Non-pigmented ciliary epithelial cell (primary cell): Measurements from ENCODE around the gene ZNF628.

Source experiments
- DNase-seq: peaks from one replicate; pipeline ENCODE4 v3.0.0-alpha.2; 2010; ENCODE audit warnings: low read depth

The ZNF628 gene

GRCh38 chr19:55497763-55498162 lies 21.3 kb downstream of the ZNF628 start:
- DNase-seq = no peak

GRCh38 chr19:55498246-55498840 lies 21.9 kb downstream of the ZNF628 start:
- no peak for DNase-seq

GRCh38 chr19:55500368-55500952 lies 24.0 kb downstream of the ZNF628 start:
- DNase-seq = no peak

DNA sequence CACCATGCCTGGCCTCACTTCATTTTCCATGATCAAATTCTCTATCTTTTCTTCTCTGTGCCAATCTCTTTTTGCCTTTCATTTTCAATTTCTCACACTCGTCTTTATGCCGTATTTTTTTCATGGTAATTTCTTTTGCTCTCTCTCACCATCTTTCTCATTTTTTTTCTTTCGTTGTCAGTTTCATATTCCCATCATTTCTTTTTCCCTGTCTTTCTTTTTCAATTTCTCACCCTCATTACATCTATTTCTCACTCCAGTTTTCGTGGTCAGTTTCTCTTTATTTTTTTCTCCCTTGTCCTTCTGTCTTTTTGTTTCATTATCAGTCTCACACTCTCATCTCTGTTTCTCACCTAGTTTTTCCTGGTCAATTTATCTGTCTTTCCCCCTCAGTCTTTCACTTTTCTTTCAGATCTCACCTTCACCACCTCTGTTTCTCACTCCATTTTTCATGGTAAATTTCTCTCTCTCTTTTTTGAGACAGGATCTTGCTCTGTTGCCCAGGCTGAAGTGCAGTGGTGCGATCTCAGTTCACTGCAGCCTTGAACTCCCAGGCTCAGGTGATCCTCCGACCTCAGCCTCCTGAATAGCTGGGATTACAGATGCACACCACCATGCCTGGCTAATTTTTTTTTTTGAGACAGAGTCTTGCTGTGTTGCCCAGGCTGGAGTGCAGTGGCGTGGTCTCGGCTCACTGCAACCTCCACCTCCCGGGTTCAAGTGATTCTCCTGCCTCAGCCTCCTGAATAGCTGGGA lies 26.0 kb downstream of the ZNF628 start:
- DNase-seq = no peak

DNA sequence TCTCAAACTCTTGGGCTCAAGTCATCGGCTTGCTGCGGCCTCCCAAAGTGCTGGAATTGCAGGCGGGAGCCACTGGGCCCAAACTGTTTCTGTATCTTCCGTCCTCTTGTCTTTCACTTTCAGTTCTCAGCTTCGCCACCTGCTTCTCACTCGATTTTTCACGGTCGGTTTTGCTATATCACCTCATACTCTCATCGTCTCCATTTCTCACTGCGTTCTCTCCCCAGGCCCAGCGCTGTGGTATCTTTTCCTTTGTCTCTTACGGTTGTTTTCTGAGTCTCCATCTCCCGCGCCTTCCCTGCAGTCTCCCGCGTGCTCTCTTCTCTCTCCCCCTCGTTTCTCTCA lies 26.7 kb downstream of the ZNF628 start:
- DNase-seq = no peak

GRCh38 chr19:55503502-55504251 lies 27.3 kb downstream of the ZNF628 start:
- DNase-seq = no peak

GRCh38 chr19:55504252-55504603 lies 27.8 kb downstream of the ZNF628 start:
- no peak for DNase-seq

- no peak for DNase-seq
These were observed 28.6 kb downstream of the ZNF628 start for GRCh38 chr19:55504981-55505380.

DNA sequence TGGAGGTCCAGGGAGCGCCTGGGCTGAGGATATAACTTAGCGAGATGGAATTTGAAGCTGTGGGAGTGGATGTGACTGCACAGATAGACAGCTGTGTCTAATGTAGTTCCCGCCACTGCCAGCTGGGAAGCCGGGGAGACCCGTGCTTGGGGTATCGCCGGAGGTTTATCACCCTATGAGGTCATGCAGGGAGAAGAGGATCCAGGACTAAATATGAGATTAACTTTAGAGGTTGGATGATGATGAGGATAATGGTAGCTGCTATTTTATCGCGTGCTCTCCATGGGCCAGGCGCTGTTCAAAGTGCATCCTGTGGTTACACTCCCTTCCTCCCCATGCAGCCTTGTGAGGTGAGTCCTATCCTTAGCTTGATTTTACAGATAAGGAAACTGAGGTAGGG lies 31.7 kb downstream of the ZNF628 start:
- no peak for DNase-seq

DNA sequence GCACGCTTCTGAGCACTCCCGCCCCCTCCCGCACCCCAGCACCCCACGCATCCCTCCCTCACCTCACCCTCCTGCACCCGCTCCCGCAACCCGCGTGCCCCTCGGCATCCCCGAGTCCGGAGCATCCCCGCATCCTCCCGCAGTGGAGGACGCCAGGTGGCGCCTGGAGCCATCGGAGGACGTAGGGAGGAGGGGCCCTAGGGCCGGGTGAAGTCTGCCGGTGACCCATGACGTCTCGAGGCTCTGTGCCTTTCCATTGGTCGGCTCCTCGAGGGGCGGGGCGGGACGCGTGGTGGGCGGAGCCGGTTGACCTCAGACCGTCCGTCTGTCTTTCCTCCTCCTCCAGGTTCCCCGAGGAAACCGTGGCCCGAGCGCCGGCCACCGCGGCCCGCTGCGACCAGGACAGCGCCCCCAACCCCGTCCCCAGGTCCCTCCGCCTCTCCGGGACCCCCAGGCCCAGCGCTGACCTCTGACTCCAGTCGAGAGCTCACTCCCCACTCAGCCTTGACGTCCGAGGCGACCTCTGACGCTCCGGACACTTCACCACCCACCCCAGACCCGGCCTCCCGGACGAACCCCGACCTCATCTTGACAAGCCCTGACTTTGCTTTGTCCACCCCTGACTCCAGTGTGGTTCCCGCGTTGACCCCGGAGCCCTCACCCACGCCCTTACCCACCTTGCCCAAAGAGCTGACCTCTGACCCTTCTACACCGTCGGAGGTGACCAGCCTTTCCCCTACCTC lies 40.6 kb downstream of the ZNF628 start:
- peak; percentile 67 for DNase-seq

DNA sequence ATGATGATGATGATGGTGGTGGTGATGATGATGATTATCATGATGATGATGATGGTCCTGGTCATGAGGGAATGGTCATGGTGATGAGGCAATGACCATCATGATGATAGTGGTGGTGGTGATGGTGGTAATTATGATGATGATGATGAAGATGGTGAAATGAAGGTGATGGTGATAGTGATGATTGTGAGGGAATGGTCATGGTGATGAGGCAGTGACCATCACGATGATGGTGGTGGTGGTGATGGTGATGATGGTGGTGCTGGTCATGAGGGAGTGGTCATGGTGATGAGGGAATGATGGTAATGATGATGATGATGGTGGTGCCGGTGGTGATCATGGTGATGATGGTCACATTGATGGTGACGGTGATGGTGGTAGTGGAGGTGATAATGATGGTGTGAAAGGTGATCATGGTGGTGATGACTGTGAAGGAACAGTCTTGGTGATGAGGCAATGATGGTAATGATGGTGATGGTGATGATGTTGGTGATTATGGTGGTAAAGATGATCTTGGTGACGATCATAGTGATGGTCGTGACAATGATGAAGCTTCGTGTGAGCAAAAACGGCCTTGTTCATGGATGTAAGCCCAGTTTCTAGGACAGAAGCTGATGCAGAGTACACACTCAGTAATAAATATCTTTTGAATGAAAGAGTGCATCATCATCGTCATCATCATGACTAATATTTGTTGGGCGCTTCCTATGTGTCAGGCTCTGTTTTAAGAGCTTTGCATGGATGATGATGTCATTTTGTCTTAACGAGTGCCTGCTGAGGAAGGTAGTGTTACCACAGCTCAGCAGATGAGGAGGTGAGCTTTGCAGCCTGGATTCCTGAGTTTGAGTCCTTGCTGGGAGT lies 43.3 kb downstream of the ZNF628 start:
- peak; percentile 60 for DNase-seq

DNA sequence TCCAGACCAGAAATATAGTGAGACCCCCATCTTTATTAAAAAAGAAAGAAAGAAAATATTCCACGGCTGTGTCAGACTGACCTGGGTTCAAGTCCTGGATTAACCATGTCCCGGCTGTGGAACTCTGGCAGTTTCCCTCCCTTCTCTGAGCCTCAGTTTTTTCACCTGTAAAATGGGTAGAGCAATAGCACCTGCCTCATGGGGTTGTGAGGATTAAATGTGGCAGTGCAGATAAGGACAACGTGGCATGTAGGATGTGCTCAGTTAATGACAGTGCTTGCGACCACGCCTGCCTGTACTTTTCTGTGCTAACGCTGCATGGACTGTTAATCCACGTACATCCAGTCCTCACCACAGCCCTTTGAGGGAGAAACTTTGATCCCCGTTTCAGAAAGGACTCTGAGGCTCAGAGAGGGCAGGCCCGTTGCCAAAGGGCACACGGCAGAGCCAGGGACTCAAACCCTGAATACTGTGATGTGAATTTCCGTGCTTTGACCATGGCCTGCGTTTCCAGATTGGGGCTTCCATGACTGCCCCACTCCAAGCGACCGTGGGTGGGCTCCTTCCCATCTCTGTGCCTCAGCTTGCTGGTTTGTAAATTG lies 44.4 kb downstream of the ZNF628 start:
- DNase-seq = no peak

DNA sequence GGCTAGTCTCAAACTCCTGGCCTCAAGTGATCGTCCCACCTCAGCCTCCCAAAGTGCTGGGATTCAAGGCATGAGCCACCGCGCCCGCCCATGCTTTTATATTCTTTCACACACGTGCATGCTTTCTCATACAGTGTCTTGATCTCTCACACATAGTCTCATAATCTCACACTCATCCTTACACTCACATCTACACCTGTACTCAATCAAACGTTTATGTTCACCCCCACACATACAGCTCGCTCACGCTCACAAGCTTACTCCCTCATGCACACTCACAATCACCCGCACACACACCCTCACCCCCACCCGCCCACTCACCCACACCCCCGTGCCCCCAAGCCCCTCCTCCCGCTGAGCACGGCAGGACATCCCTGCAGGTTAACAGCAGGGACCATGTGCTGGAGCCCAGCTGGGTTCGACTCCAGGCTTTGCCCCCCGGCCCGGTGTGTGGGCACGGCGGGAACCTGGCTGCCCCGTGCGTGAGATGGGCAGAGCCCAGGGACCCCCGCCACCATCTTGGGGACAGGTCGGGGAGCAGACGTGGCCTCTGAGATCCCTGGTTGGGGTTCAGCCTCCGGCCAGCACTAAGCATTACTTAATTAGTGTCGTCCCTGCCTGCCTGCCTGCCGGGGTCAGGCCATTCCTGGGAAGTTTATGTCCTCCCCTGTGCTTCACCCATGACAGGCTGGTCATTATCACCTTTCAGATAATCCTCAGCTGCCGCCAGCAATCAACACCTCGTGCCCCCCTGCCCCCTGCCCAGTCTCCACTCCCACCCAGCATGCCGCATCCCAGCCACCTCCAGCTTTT lies 49.1 kb downstream of the ZNF628 start:
- no peak for DNase-seq

DNA sequence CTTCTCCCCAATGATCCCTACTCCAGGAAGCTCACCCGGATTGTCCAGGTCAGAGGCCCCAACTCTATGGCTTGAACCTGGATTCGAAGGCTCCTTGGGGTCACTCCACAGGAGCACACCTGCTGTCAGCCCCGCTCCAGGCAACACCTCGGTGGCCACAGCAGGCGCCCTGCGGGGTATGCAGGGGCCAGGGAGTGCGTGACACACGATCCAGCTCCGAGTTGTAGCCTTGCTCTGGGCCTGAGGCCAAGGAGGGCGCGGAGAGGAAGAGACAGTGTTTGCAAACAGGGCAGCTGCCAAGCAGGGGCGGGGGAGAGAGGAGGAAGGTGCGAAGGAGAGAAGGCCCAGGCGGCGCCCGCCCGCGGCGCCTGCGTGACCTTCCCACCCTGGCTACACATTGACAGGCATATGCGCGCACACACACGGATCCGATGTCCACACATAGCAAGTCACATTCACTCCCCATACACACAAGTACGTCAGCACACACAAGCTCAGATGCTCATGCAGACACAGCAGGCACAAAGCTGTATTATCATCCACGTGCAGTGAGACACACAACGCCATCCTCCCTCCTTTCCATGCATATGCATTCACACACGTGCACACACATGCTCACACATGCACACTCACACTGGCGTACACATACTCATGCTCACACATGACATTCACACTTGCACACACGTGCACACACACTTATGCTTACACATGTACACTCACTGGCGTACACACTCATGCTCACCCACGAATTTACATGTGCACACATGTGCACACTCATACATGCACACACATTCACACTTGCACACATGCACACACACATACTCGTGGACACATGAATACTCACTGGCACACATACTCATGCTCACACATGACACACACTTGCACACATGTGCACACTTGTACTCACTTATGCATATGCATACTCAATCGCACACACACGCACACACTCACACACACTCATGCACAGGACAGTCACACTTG lies 50.1 kb downstream of the ZNF628 start:
- no peak for DNase-seq

DNA sequence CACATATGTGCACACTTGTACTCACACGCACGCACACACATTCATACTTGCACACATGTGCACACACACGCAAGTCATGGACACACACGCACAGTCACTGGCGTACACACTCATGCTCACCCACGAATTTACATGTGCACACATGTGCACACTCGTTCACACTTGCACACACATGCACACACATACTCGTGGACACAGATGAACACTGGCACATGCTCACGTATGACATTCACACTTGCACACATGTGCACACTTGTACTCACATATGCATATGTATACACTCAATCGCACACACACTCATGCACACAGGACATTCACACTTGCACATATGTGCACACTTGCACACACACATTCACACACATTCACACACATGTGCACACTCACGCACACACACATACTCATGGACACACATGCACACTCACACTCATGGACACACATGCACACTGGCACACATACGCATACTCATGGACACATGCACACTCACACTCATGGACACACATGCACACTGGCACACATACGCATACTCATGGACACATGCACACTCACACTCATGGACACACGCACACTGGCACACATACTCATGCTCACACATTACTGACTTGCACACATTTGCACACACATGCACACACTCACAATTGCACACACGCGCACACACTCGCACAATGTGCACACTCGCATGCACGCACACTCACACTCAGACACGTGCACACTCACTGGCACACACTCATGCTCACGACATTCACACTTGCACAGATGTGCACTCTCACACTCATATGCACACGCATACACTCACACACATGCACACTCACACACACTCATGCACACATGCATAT lies 51.0 kb downstream of the ZNF628 start:
- no peak for DNase-seq

DNA sequence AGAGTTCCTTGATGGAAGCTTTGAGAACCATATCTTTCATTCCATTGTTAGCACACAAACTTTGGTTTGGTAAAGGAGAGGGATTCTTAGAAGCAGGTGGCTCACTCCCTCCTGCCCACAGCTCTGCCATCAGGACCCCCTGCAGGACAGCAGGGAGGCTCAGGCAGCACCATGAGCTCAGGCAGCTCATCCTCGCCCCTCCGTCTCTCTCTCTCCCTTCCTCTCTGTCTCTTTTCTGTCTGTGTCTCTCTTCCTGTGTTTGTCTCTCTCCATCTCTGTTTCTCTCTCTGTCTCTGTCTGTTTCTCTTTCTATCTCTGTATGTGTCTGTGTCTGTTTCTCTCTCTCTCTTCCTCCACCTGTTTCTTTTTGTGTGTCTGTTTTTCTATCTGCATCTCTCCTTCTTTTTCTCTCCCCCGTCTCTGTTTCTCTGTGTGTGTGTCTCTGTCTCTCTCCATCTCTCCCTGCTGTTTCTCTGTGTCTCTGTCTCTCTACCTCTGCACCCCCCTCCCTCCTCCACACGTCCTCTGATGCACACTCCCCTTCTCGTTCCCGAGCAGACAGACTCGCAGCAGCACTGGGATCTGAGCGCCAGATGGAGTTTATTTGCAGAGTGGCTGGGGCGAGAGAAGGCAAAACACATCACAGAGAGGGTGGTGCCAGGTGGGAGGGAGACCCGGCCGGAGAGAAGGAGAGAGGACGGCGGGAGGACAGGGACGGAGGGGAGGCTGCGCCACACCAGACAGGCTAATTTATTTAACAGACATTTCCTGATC lies 51.8 kb downstream of the ZNF628 start:
- no peak for DNase-seq

DNA sequence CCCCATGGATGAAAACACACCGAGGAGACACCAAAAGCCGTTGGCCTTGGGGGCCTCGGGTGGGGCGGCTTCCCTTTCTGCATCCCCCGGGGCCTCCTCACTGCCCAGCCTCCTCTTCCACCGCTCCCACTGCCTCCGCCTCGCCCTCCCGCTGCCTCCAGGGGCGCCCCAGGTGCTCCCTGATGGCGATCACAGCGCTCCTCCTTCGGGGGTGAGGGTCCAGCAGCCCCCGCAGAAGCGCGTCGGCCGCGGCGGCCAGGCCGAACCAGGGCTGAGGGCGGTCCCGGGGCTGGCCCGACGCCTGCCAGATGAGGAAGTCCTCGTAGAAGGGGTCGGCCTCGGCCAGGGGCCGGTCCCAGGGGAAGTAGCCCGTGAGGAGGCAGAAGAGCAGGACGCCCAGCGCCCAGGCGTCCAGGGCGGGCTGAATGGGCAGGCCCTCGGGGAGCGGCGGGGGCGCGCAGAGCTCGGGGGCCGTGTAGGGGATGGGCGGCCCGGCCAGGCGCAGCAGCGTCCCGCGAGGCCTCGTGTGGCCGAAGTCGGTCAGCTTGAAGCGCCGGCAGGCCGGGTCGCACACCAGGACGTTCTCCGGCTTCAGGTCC lies 53.3 kb downstream of the ZNF628 start:
- no peak for DNase-seq
